HG03095 (cell line): ENCODE measurements around the gene MMP17.

Experiments used
- ATAC-seq: cut with Tn5 transposase; IDR thresholded peaks from one replicate; pipeline ENCODE4 v1.9.1; 2021; ENCODE audit warnings: moderate library complexity; ENCODE audit not compliant: unreplicated experiment

The MMP17 gene

DNA sequence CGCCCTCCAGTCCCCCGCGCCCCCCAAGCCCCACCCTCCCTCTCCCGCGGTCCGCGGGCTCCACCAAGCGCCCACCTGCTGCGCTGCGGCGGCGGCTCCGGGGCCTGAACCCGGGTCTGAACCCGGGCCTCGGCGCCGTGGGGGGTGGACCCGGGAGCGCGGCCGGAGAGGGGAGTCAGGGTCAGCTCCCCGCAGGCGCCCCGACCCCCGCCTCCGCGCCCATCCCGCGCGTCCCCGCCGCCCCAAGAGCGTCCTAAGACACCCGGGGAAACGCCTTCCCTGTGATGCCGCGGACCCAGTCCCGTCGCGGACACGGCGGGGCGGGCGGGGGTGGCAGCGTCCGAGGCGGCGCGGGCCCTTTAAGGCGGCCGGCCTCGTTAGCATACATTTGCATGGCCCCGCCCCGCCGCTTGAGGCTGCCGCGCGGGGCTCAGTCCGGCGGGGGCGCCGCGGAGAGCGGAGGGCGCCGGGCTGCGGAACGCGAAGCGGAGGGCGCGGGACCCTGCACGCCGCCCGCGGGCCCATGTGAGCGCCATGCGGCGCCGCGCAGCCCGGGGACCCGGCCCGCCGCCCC, at the start of gene MMP17:
TSS of gene MMP17 (plus strand) at position 433 of the 574 bp plus-strand sequence. CDS start at position 535, 102 bp downstream.
- ATAC-seq, result peak; percentile 49

DNA sequence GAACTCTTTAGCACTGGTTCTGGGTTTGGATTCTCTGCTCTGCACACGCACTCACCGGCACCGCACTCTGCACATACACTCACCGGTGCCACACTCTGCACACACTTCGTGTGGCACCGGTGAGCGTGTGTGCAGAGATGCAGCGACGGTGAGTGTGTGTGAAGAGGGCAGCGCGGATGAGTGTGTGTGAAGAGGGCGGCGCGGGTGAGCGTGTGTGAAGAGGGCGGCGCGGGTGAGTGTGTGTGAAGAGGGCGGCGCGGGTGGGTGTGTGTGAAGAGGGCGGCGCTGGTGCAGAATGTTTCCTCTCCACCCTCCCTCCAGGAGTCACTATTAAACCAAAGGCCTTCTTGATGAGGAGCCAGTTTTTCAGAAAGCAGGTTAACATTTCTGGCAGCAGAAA, 49.2 kb upstream of the MMP17 start:
- no peak for ATAC-seq

DNA sequence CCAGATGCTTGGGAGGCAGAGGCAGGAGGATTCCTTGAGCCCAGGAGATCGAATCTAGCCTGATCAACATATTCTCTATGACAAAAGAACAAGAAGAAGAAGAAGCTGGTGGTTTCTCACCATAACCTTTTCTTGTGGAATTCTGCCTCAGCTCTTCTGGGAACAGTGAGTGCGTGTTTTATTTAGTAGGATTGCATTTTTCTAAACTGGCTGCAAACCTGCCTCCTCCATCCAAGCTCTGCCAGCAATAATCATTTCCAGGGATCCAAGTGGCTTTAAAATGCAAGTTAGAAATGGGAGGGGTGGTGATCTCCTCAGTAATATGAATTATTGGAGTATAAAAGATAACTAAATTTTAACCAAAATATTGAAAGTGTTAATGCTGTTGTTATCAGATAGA, 46.1 kb upstream of the MMP17 start:
- ATAC-seq, result no peak

- ATAC-seq, result peak; percentile 76
Observed at GRCh38 chr12:131783915-131784541, 44.2 kb upstream of the MMP17 start.

DNA sequence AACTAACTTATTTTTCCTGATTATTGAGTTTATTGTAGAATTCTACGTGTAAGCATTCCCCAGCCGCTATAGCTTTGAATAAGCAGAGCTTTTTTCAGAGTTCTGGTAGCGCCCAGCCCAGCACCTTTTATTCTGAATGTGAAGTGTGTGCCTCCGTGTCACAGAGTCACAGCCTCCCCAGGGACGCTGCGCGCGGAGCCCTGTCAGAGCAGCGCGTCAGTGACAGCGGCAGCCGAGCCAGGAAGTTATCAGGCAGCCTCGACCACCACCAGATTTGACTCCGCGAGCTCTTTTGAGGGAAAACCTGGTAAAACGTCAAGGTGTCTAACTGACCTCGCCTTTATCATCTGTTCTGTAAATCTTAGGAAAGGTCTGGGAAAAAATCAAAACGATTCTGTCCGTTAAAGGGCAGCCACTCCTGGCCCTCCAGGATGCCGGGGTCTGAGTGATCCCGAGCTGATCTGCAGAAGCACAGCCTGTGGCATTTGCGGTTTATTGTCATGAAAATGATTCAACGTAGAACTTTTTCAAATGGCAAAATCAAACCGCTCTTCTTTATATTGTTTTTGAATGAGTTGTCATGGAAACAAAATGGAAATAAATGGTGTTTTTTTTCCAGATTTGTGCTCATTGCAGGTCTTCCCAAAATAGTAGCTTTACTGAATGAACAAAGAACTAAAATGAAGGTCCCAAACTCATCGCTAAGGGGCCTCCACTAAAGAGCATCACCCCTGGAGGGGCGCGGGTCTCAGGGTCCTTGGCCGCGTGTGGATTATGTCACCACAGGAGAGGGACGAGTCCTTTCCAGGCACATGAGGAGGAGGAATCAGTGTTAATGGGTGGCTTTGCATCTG, 43.1 kb upstream of the MMP17 start:
- no peak for ATAC-seq

GRCh38 chr12:131785763-131786330, 42.3 kb upstream of the MMP17 start:
- ATAC-seq, result no peak

DNA sequence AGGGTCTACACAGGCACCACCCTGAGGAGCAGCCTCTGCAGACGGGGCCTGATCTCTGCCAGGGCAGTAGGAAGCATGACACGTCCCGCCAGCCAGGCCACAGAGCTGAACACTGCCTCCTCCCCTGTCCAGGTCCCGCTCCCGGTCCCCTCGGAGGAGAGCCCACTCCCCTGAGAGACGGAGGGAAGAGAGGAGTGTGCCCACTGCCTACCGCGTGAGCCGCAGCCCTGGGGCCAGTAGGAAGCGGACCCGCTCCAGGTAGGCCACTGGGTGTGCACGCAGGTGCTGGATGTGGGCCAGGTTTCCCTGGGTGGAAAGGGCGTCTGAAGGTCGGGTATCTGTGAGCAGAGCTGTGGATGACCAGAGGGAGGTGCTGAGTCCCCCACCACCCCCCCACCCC, 41.9 kb upstream of the MMP17 start:
- no peak for ATAC-seq

GRCh38 chr12:131787143-131787660, 41.0 kb upstream of the MMP17 start:
- no peak for ATAC-seq

GRCh38 chr12:131788070-131788469, 40.1 kb upstream of the MMP17 start:
- ATAC-seq, result no peak

- ATAC-seq, result no peak
Observed at GRCh38 chr12:131789638-131790037, 38.6 kb upstream of the MMP17 start.

GRCh38 chr12:131793243-131794022, 34.8 kb upstream of the MMP17 start:
- ATAC-seq, result no peak

- ATAC-seq, result no peak
Observed at GRCh38 chr12:131794061-131794460, 34.1 kb upstream of the MMP17 start.

- ATAC-seq, result no peak
Observed at GRCh38 chr12:131794573-131794972, 33.6 kb upstream of the MMP17 start.

DNA sequence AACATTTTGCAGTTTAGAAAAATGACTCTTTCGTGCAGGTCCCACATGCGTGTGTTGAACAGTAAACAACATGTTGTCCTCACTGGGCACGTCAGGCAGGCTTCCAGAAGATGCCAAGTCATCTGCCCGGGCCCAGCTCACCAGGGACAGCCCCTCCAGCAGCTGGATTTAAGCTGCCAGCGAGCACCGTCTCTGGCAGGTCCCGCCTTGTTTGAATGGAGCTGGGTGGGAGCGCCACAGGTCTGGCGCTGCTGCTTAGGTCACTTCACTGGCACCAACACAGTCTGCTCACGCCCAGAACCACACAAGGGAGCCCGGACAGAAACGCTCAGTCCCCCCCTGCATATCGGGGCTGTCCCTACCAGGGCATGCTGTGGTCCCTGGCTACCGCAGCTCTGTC, 33.1 kb upstream of the MMP17 start:
- no peak for ATAC-seq

DNA sequence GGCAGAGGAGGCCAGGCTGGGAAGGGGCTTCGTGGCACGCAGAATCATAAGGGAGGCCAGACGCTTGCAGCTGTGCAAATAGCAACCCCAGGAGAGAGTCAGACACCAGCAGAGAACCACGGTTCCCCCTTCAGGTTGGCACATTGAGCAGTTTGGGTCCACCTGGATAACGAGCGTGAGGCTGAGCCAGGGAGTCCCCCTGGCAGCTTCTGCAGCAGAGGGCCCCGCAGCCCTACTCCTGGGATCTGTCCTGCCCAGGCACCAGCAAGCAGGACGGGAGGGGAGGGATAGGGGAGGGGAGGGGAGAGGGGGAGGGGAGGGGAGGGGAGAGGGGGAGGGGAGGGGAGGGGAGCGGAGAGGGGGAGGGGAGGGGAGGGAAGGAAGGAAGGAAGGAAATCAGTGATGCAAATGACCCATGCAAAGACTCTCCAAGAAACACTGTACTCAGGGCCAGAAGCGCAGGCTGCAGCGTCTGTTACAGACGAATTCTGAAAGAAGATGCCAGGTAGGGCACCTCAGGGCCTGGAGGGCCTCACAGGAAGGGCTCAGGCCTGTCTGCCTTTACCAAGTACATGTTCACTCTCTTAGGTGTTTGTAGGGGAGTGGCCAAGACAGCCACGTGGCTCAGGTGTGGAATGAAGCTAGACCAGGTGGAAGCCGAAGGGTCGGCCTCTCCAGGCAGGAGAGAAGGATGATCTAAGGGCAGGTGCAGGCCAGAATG, 32.3 kb upstream of the MMP17 start:
- no peak for ATAC-seq

DNA sequence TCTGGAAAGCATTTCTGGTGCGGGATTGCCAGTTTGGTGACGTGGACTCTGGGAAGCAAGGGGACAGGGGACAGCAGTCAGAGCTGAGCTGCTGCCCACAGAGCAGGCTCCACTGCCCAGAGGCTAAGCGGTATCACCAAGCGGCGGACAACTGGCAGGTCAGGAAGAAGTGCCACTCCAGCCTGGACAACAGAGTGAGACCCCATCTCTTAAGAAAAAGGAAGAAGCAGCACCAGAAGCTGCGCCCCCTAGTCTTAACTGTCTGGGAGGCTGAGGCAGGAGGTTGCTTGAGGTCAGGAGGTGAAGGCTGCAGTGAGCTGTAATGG, 31.8 kb upstream of the MMP17 start:
- ATAC-seq, result no peak

DNA sequence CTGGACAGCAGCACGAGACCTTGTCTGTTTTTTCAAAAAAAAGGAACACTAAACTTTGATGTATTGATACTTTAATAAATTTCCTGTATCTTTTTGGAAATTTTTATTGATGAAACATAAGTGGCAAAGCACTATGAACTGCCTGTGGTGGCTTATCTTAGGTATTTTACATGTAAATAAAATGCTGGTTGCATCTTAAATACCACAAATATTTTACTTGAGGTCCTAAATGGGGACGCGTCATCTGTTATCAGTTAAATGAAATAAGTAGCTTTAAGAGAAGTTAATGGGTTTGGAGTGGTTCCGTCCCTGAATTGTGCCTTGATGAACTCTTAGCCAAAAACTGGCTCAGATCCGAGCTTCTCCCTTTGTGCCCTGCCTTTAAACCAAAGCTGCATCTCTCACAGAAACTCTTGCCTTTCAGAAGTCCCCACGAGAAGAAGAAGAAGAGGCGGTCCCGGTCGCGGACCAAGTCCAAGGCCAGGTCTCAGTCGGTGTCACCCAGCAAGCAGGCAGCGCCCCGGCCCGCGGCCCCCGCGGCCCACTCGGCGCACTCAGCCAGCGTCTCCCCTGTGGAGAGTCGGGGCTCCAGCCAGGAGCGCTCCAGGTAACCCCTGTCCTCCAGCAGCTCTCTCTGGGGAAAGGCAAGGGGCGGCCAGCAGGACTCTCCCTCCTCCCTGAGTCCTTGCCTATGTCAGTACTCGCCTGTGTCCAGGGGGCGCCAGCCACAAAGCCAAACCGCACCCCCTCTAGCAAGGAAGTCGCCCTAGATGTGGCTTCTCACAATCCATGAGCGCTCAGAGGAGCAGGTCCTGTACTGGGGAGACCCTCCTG, 31.2 kb upstream of the MMP17 start:
- ATAC-seq, result no peak

DNA sequence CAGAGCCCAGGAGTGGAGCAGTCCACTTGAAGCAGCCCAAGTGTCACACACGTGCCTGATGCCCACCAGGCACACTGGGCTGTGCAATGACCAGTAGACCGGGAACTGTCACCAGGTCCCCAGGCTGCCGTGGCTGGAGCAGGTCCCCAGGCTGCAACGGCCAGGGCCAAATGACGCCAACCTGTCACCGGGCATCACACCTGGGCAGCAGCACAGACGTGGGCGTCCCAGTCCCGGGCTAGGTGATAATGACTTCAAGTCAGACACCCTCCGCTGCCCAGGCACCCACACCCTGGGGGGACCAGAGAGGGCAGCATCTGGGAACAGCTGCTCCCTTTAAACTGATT, 30.6 kb upstream of the MMP17 start:
- ATAC-seq, result no peak

- ATAC-seq, result no peak
Observed at GRCh38 chr12:131799195-131799594, 29.0 kb upstream of the MMP17 start.
